Dedifferentiated amniotic fluid mesenchymal stem cell (primary cell): ENCODE measurements around the gene AKTIP.

ENCODE experiments used
- DNase-seq: peaks from one replicate; pipeline ENCODE4 v3.0.0-alpha.2; 2016; ENCODE audit errors: extremely low spot score

Gene AKTIP

DNA sequence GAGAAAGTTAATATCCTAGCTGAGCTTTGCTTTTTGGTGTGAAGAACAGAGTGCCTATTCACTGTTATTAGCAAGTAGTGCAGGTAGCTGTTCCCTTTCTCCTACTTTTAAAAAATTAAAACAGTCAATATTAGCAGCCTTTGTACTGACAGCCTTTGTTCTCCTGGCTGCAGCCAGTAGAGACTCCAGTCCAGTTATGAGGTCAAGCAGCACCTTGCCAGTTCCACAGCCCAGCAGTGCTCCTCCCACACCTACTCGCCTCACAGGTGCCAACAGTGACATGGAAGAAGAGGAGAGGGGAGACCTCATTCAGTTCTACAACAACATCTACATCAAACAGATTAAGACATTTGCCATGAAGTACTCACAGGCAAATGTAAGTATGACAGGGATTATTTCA lies 22.6 kb downstream of the AKTIP start:
- DNase-seq: no peak

DNA sequence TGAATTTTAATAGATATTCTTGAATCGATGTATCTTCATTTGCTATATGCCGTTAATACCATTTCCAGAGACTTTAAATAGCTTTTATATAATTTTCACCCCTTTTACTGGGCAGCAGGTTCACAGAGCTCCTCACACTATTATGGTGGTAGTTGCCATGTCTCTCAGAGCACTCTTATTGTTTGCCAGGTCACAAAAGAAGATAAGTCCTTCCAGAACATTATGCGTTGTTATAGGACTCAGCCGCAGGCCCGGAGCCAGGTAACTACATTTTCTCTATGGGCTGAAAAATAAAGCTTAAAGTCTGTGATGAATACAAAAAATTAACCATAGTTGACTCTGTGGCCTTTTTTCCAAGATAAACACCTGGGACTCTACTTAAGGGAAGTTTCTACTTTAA lies 24.0 kb downstream of the AKTIP start:
- no peak for DNase-seq

DNA sequence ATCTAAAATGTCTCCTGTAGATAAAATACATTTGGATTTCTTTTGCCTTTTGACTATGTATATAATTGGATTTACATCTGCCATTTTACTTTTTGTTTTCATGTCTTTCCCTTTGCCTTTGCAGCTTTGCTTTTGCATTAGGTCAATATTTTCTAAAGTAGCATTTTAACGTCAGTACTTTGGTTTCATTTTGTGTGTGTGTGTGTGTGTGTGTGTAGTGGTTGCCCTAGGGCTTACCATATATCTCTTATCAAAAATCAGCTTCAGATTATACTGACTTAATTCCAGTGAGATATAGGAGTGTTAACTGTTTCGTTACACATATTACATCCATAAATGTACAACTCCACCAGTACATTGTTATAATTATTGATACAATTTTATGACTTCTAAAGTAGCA lies 26.1 kb downstream of the AKTIP start:
- DNase-seq: no peak

DNA sequence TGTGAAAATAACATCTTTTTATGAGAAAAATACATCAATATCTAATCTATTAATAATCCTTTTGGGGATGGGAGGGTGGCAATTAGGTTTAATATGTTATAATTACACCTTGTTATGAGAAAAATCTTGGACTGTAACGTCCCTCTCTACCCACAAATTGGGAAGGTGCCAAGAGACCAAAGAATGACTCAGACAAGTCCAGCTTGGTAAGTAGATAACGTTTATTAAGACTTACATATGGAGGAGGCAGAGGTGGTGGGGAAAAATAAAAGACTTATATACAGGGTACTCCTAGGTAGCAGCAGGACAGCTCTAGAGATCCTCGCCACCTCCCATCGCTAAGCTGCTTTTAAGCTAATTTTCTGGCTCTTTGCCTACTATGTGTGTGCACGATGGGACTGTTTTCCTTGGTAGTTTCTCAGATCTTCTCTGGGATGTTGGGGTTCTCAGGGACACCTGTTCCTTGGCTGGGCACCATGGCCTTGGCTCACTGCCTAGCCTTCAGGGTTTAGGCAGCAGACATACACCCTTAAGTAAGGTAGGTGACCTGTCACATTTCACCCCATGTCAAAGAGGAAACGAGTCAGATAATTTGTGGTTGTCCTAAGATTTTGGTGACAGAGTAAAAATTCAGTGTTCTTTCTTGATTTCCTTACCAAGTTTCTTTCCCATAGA lies 37.3 kb downstream of the AKTIP start:
- no peak for DNase-seq

DNA sequence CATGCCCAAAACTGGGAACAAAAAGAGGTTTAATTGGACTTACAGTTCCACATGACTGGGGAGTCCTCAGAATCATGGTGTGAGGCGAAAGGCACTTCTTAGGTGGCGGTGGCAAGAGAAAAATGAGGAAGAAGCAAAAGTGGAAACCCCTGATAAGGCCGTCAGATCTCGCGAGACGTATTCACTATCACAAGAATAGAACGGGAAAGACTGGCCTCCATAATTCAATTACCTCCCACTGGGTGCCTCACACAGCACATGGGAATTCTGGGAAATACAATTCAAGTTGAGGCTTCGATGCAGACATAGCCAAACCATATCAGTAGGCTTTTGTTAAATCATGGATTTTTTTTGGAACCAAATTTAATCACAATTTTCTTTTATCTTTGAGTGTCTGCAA lies 44.4 kb downstream of the AKTIP start:
- no peak for DNase-seq

DNA sequence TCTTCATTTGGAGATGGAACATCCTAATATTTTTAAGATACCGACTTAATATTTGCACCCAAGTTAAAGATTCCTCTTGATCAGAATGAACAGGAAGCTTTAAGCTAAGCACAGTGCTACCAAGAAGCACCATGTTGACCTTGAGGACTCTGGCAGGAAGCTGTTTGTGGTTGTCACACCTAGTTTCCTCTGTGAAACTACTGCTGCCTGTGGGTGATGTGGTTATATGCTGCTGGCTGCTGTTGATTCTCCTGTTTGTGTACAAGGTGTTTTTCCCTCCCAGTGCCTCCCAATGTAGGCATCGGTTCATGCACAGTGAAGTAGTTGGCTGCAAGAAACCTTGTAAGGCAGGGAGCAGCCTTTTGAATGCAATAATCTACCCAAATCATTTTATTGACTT lies 45.3 kb downstream of the AKTIP start:
- no peak for DNase-seq

DNA sequence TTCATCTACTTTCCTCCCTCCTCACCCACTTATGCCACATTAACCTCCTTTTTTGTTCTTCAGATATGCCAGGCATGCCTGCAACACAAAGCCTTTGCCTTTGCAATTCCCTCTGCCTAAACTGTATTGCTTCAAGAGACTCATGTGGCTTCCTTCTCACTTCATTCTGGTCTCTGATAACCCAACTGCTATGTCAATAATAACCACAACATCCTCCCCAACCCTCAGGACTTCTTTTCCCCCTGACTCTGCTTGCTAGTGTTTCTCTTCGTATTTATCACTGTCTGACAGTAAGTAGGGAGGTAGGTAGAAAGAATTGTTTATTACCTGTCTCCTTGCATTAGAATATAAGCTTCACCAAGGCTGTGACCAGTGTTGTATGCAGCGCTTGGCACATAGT lies 46.4 kb downstream of the AKTIP start:
- DNase-seq: no peak

DNA sequence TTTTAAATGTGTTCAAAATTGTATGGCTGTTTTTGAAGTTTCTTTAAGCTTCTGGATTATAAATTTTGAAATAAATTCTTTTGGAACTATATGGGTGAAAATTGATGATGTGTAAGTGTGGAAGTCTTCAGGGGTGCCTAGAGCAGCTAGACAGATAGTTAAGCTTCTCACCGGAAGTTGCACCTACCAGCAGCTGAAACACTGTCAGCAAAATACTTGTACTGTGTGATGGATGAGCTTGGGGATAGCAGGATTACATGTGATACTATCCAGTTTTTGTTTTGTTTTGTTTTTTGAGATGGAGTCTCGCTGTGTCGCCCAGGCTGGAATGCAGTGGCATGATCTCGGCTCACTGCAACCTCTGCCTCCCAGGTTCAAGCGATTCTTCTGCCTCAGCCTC lies 49.1 kb downstream of the AKTIP start:
- no peak for DNase-seq

DNA sequence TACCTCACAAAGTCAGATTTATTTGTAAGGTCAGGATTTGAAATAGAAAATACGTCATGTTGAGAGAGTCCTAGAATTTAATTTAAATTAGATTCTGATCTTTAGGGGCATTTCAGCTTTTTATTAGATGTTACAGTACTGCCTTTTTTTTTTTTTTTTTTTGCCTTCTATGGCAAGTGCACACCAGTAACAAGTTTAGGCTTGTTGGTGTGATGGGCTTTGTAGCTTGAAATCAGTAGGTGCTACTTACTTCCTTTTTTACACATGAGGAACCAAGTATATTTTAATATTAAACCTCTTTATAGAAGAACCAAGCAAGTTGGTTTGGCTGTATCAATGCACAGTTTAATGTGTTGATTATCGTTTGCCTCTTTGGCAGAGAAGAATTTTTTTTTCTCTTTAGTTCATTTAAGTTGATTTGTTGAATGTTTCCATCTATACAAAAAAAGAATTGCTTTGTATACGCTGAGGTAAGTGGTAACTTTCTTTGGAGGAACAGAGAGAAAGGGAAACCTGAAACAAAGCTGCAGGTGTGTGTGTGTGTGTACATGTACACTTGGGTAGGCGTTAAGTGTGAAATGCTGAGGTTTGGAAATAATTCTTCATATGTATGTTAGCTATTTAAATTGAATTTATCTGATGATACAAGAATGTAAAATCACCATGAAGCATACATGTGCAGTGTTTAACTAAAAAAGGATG lies 53.0 kb downstream of the AKTIP start:
- no peak for DNase-seq

DNA sequence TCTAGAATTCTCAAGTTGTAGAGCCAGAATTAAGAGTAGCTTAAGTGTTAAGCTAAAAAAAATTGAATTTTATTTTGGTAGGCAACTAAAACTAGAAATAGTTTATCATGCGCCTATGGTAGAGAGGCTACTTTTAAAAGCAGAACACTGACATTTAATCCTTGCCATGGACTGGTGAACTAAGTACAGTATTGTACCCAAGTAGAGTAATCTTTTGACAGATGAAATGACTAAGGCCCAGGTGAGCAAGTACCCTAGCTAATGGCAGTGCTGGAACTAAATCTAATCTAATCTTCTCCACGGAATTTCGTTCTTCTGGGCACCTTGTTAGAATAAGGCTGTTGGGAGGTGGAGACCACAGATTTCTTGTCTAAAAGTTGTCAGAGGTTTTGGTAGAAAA lies 56.9 kb downstream of the AKTIP start:
- DNase-seq: no peak

DNA sequence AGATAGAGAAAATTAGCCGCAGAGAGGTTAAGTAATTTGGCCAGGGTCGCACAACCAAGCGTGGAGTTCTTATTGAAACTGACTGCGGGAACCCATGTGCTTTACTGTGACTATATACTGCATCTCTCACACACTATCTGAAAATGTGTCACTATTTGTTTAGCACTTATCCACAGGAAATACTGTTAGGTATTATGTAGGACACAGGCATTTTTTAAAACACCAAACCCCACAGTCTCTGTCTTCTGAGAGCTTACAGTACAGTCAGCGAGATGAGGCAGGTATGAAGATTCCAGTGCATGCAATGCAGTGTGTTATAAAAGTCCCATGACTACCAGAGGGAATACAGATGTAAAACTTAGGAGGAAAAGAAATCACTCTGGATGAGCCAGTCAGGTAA lies 57.5 kb downstream of the AKTIP start:
- DNase-seq: no peak
